SHP77 treated with DMSO at 0.1 percent for 48 hours (cell line): ENCODE data around the gene SLC39A12.

Experiments
- DNase-seq: peaks from one replicate; lab custom pipeline; 2025; lab: John Stamatoyannopoulos, UW

Gene SLC39A12

GRCh38 chr10:17963431-17963830 lies 11.7 kb downstream of the SLC39A12 start:
- no peak for DNase-seq

GRCh38 chr10:17965649-17966235 lies 14.0 kb downstream of the SLC39A12 start:
- DNase-seq = no peak

GRCh38 chr10:17974505-17974904 lies 22.8 kb downstream of the SLC39A12 start:
- DNase-seq = no peak

GRCh38 chr10:17980846-17981565 lies 29.3 kb downstream of the SLC39A12 start:
- DNase-seq = no peak

- DNase-seq = no peak
Measured at GRCh38 chr10:17981766-17982380, 30.2 kb downstream of the SLC39A12 start.

- DNase-seq = no peak
Measured at GRCh38 chr10:17984056-17984455, 32.3 kb downstream of the SLC39A12 start.

GRCh38 chr10:17984563-17984962 lies 32.8 kb downstream of the SLC39A12 start:
- no peak for DNase-seq

GRCh38 chr10:17989908-17990767 lies 38.4 kb downstream of the SLC39A12 start:
- no peak for DNase-seq

- no peak for DNase-seq
Measured at GRCh38 chr10:17992266-17992665, 40.5 kb downstream of the SLC39A12 start.

GRCh38 chr10:17993361-17993760 lies 41.6 kb downstream of the SLC39A12 start:
- DNase-seq = no peak

- DNase-seq = no peak
Measured at GRCh38 chr10:18000601-18001000, 48.9 kb downstream of the SLC39A12 start.

- DNase-seq = no peak
Measured at GRCh38 chr10:18005445-18005780, 53.7 kb downstream of the SLC39A12 start.

GRCh38 chr10:18005781-18006456 lies 54.2 kb downstream of the SLC39A12 start:
- no peak for DNase-seq

- no peak for DNase-seq
Measured at GRCh38 chr10:18008986-18009385, 57.3 kb downstream of the SLC39A12 start.

- no peak for DNase-seq
Measured at GRCh38 chr10:18010050-18010449, 58.3 kb downstream of the SLC39A12 start.

- DNase-seq = no peak
Measured at GRCh38 chr10:18020523-18020922, 68.8 kb downstream of the SLC39A12 start.

- no peak for DNase-seq
Measured at GRCh38 chr10:18021725-18022480, 70.2 kb downstream of the SLC39A12 start.

GRCh38 chr10:18043148-18044006 lies 91.7 kb downstream of the SLC39A12 start:
- no peak for DNase-seq

GRCh38 chr10:18044976-18045720 lies 93.4 kb downstream of the SLC39A12 start:
- DNase-seq = no peak

- DNase-seq = no peak
Measured at GRCh38 chr10:18056583-18056982, 104.9 kb downstream of the SLC39A12 start.
